GM12873 (cell line): ENCODE data around the gene MYL1.
A peak's percentile ranks its signal among the peaks of the same experiment; 100 is the strongest.

ENCODE experiments used
- TF ChIP-seq, protein P1 (sequence below): IDR thresholded peaks from 2 replicates; pipeline ENCODE4 v1.5.1; 2012; ENCODE audit warnings: low read depth, mild to moderate bottlenecking, moderate library complexity, low read length, control low read depth; ENCODE audit not compliant: insufficient read depth; ENCODE audit errors: missing control alignments

The MYL1 gene

DNA sequence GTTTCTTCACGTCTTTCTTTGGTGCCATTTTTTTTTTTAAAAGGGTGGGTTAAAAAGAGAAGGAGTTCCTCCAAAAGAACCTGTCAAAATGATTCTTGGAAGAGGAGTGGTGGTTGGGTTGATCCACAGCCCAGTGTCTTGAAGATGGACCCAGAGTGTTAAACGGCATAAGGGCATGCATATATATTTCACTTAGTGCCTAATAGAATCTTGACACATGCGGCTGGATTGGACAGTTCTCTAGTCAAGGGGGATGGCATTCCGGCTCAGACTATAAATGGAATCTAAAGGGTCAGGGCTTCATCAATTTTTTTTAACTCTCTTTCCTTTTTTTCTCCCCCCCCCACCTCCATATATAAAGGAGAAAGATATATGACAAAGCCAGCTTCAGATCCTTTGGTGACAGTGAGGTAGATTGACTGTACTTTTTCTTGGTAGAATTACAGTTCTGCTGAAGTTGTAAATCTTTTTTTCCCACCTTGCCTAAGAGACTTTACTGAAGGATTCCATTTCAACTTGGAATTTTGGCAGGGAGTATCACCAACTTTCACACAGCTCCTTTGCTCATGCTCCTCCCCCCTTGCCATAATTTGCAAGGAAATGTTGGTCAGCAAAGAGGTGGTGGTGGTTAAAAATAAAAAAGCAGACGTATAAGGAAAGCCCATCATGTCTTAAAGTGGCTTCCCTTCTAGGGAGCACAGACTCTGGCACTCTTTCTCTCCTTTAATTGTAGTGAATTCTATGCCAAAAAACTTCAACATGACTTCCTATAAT, at the start of gene MYL1:
Gene MYL1 (minus strand): TSS at position 160 of the 774 bp plus-strand sequence. CDS start 132 bp downstream, at position 28.
- TF ChIP-seq, protein P1, sequence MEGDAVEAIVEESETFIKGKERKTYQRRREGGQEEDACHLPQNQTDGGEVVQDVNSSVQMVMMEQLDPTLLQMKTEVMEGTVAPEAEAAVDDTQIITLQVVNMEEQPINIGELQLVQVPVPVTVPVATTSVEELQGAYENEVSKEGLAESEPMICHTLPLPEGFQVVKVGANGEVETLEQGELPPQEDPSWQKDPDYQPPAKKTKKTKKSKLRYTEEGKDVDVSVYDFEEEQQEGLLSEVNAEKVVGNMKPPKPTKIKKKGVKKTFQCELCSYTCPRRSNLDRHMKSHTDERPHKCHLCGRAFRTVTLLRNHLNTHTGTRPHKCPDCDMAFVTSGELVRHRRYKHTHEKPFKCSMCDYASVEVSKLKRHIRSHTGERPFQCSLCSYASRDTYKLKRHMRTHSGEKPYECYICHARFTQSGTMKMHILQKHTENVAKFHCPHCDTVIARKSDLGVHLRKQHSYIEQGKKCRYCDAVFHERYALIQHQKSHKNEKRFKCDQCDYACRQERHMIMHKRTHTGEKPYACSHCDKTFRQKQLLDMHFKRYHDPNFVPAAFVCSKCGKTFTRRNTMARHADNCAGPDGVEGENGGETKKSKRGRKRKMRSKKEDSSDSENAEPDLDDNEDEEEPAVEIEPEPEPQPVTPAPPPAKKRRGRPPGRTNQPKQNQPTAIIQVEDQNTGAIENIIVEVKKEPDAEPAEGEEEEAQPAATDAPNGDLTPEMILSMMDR = no peak

DNA sequence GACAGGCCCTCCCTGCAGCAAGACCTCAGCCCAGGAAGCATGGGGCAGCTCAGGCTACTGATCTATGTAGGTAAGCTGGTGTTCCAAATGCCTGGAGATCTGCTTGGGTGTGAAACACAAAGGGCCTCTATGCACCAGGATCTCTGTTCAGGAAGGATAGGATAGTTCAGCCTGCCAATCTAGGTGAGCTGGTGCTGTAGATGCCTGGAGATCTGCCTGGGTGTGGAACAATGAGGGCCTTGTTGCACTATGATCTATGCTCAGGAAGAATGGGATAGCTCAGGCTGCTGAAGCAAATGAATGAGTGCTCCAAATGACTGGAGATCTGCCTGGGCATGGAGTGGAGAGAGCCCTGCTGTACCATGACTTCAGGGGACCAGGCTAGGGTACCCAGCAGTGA, 48.9 kb upstream of the MYL1 start:
- TF ChIP-seq, protein P1 = no peak

DNA sequence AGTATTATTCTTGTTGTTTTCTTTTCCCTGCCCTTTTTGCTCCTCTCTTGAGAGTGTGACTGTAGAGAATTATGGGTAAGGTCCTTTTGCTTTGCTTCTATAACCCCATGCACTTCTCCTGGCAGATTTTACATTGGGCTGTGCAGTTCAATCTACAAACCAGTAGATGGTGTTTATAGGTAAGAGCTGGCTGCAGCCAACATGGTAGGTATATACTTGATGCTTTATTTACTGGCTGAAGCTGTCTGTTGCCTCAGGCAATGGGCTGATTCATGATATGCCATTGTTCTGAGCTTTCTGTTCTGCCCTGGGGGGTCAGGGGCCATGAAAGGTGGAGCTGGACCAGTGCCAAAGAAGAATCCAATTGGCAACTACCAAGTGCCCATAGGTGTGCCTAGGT, 48.3 kb upstream of the MYL1 start:
- TF ChIP-seq, protein P1 = peak; percentile 28

DNA sequence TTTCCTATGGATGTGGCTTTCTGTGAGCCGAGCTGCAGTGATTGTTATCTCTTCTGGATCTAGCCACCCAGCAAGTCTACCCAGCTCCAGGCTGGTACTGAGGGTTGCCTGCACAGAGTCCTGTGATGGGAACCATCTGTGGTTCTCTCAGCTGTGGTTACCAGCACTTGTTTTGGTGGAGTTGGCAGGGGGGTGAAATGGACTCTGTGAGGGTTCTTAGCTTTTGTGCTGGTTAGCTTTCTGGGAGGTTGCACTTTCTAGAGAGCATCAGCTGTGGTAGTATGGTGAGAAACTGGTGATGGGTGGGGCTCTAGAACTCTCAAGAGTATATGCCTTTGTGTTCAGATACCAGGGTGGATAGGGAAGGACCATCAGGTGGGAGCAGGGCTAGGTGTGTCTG, 45.4 kb upstream of the MYL1 start:
- TF ChIP-seq, protein P1 = no peak

DNA sequence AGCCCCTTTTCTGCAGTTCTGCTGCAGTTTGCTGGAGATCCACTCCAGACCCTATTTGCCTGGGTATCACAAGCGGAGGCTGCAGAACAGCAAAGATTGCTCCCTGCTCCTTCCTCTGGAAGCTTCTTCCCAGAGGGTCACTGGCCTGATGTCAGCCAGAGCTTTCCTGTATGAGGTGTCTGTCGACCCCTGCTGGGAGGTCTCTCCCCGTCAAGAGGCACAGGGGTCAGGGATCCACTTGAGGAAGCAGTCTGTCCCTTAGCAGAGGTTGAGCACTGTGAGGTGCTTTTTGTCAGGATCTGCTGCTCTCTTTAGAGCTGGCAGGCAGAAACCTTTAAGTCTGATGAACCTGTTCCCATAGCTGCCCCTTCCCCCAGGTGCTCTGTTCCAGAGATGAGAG, 42.0 kb upstream of the MYL1 start:
- TF ChIP-seq, protein P1 = no peak

DNA sequence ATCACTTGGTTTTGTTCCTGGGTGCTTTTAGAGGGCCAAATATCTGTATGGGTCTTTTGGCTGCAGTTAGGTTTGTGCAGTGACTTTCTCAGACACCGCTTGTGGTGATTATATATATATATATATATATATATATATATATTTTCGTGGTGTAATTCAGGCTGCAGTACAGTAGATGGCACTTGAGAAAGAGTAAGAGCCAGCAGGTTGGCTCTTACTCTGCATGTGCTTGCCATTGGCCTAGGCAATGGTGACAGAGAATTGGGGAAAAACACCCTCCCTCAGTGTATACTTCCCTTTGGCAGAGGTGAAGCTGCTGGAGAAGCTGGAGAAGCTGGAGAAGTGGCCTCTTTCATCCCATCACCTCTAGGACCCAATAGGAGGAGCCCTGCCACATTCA, 22.2 kb upstream of the MYL1 start:
- TF ChIP-seq, protein P1 = no peak

DNA sequence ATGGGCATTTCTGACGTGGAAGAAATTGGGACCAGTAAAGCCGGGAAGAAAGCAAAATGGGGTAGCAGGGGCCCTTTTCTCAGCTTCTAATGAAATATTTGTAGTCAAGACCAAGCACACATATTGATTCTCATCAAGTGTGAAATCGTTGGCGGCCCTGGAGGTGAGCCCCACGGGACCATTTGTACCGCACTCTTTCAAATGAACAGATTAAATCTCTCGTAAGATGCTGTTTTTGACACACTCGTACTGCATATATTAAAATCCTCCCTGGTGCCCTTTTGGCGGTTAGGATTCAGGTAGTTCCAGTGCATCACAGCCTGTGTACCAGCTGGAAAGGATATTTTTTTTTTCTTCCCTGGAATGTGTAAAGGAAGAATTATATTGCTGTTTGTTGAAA, 9.9 kb upstream of the MYL1 start:
- TF ChIP-seq, protein P1 = no peak
